Colonic mucosa (tissue), 4 donors: ENCODE results near the gene FAM168A. TPM values are rescaled to one million over a fixed set of nuclear protein-coding genes. Genes with fewer than 3 reads are reported as not detected.

Experiments
- DNase-seq: peaks from one replicate; pipeline ENCODE4 v3.0.0-alpha.2; 2020
- H3K27ac ChIP-seq: fragments of 200-600 bp; one replicate; pipeline ENCODE4 v1.8.0; 2021
- H3K27me3 ChIP-seq: fragments of 200-600 bp; one replicate; pipeline ENCODE4 v1.8.0; 2021
- H3K36me3 ChIP-seq: fragments of 200-600 bp; one replicate; pipeline ENCODE4 v1.8.0; 2021
- H3K4me1 ChIP-seq: fragments of 200-600 bp; one replicate; pipeline ENCODE4 v1.8.0; 2021; ENCODE audit warnings: mild to moderate bottlenecking
- H3K4me3 ChIP-seq: fragments of 200-600 bp; one replicate; pipeline ENCODE4 v1.8.0; 2021
- H3K9ac ChIP-seq, 2 donors: one replicate each; pipeline ENCODE4 v1.7.0; 2013; ENCODE audit warnings: control low read depth in 2 of 2, low read depth in 2 of 2, low read length in 2 of 2
- H3K9me3 ChIP-seq: fragments of 200-600 bp; one replicate; pipeline ENCODE4 v1.8.0; 2021
- intact Hi-C: fragments of 100-400 bp; cut with DNase I; formaldehyde crosslinking; loops from one replicate; pipeline ENCODE4 v1.14.1; 2022
- total RNA-seq, 2 donors: library from RNA; stranded (reverse); fragmentation: NEBNext Ultra II Directional in 1 of 2; extraction: Animal tissue kit (Norgen Biotek cat#: 25700) in 1 of 2; gene quantifications; one replicate each; pipeline ENCODE4 v1.2.1, GENCODE V29; 2021
- TF ChIP-seq, protein P1 (sequence below): fragments of 200-600 bp; IDR thresholded peaks from one replicate; pipeline ENCODE4 v1.8.0; 2022; ENCODE audit warnings: antibody characterized with exemption, mild to moderate bottlenecking
- donor health status: healthy.
- donor health status: DM: no; HTN: no; CAD: no.
- donor health status: DM: no; HTN: no; CAD: no.

FAM168A gene
- total RNA-seq, 2 donors from 2014 or later, result 16.9 to 21.6 TPM

DNA sequence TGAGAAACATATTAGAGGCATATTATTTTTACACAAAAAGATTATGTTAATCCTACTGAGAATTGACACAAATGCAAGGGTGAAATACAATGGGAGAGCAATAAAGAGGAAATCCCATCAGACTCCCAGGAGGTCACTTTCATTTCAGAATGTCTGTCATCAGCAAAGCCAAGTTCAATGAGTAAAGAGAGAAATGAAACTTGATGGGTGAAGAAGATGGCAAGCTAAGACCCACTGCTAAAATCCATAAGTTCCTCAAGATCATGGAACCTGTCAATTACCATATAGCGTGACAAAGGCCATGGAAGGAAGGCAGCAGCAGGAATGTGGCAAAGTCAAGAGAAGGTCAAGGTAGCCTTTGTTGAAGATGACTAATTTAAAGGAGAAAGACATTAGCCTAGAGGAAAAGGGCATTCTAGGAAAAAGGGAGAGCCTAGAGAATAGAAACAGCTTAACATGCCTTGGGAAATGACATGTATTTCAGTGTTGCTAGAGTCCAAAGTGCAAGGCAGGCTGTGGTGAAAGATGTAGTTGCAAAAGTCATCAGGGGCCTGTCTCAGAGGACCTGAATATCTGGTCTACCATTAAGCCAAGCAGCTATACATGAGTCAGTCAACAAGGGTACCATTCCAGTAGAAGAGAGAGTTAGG, 43.1 kb downstream of the FAM168A start:
- intact Hi-C loops, result no loop called here
- Histone ChIP-seq H3K36me3 (no peaks in the 10 kb centered on the region), H3K9ac (no peak overlapping the region), H3K4me3 (no peak overlapping the region), H3K27ac (no peak overlapping the region), H3K9me3 (no peaks in the 10 kb centered on the region), H3K27me3 (no peaks in the 10 kb centered on the region), H3K4me1 (no peaks in the 10 kb centered on the region)
- TF ChIP-seq, protein P1, sequence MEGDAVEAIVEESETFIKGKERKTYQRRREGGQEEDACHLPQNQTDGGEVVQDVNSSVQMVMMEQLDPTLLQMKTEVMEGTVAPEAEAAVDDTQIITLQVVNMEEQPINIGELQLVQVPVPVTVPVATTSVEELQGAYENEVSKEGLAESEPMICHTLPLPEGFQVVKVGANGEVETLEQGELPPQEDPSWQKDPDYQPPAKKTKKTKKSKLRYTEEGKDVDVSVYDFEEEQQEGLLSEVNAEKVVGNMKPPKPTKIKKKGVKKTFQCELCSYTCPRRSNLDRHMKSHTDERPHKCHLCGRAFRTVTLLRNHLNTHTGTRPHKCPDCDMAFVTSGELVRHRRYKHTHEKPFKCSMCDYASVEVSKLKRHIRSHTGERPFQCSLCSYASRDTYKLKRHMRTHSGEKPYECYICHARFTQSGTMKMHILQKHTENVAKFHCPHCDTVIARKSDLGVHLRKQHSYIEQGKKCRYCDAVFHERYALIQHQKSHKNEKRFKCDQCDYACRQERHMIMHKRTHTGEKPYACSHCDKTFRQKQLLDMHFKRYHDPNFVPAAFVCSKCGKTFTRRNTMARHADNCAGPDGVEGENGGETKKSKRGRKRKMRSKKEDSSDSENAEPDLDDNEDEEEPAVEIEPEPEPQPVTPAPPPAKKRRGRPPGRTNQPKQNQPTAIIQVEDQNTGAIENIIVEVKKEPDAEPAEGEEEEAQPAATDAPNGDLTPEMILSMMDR, result no peak
- no peak for DNase-seq

DNA sequence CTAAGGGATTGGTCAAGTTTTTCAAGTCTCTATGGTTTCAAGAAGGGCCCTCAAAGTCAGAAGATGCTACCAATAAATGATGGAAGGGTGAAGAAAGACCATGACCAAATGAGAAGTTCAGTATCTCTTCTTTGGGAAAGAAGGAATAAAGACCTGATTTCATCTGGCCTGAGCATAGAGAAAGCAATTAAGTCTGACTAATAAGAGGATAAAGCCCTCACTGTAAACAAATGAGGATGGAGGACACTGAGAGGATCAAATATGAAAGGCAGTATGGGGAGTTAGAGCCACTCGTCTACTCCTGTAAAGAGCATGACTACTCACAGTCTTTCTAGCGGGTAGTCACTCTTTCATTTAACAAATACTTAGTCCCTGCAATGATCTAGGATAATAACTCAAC, 44.6 kb downstream of the FAM168A start:
- Histone ChIP-seq H3K36me3 (no peaks in the 10 kb centered on the region), H3K4me3 (no peak overlapping the region), H3K9me3 (no peaks in the 10 kb centered on the region), H3K27ac (no peak overlapping the region), H3K9ac (no peak overlapping the region), H3K27me3 (no peaks in the 10 kb centered on the region), H3K4me1 (no peaks in the 10 kb centered on the region)
- intact Hi-C loops, result no loop called here
- TF ChIP-seq, protein P1, result no peak
- no peak for DNase-seq

DNA sequence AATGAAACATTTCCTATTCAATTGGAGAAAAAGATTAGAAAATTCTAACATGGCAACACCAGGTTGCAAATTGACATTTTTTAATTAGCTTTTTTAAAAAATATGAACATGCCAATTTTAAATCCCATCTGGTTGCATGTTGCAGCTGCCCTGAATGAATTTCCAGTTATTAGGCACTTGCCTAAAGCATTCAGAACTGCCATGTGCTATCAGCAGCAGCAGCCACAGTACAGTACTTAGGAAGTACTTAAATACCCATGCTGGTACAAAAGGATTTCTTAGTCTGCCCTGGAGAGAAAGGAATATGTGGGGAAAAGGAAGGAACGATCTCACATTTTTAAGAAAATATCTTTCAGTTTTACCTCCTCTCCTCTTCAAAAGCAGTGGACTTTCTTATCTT, 46.2 kb downstream of the FAM168A start:
- H3K27ac ChIP-seq, result no peak overlapping the region
- no peak for DNase-seq
- H3K9ac ChIP-seq, result no peak overlapping the region
- TF ChIP-seq, protein P1, result no peak
- H3K9me3 ChIP-seq, result no peaks in the 10 kb centered on the region
- H3K4me3 ChIP-seq, result no peak overlapping the region
- intact Hi-C loops, result no loop called here
- H3K36me3 ChIP-seq, result no peaks in the 10 kb centered on the region
- H3K4me1 ChIP-seq, result no peaks in the 10 kb centered on the region
- H3K27me3 ChIP-seq, result no peaks in the 10 kb centered on the region

DNA sequence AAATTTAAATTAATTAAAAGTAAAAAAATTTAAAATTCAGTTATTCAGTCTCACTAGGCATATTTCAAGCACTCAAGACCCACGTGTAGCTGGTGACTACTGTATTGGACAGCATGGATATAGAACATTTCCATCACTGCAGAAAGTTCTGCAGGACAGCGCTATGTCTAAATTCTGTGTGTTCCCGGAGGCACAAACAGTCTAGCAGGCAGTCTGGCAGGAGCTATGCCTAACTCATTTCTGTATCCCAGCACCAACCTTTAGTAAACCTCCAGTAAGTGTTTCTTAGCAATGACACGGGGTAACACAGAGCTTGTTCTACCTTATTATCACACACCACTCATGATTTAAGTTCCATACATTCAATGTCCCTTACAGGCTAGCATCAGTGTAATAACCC, 48.5 kb downstream of the FAM168A start:
- H3K27ac ChIP-seq, result no peak overlapping the region
- DNase-seq, result no peak
- H3K27me3 ChIP-seq, result no peaks in the 10 kb centered on the region
- H3K9ac ChIP-seq, result no peak overlapping the region
- no peaks in the 10 kb centered on the region for H3K36me3 ChIP-seq
- TF ChIP-seq, protein P1, result no peak
- no peaks in the 10 kb centered on the region for H3K4me1 ChIP-seq
- intact Hi-C loops, result no loop called here
- H3K4me3 ChIP-seq, result no peak overlapping the region
- no peaks in the 10 kb centered on the region for H3K9me3 ChIP-seq

DNA sequence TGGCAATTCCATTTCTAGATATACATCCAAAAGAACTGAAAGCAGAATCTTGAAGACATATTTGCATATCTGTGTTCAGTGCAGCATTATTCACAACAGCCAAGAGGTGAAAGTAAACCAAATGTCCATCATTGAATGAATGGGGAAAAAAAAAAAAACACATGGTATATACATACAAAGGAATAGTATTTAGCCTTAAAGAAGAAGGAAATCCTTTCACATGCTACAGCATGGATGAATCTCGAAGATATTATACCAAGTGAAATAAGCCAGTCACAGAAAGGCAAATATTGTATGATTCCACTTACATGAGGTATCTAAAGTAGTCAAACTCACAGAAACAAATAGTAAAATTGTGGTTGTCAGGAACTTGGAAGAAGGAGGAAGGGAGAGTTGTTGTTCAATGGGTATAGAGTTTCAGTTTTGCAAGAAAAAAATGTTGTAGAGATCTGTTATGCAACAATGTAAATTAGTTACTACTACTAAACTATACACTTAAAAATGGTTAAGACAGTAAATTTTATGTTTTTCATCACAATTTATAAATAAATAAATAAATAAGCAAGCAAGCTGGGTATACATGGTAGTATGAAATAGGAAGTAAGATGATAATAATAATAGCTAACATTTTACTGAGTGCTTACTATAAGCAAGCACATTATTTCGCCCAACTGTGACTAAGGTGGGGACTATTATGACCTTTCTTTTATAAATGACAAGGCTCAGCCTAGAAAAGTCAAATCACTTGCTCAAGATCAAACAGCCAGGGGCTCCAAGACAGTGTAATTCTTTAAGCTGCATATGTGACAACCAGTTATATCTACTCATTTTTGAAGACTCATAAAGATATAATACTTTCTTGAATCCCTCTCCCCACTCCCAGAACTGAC, 50.0 kb downstream of the FAM168A start:
- TF ChIP-seq, protein P1, result no peak
- DNase-seq, result no peak
- intact Hi-C loops, result no loop called here
- Histone ChIP-seq H3K36me3 (no peaks in the 10 kb centered on the region), H3K4me1 (no peaks in the 10 kb centered on the region), H3K27me3 (no peaks in the 10 kb centered on the region), H3K4me3 (no peak overlapping the region), H3K9ac (no peak overlapping the region), H3K27ac (no peak overlapping the region), H3K9me3 (no peaks in the 10 kb centered on the region)
